Naive B cell (primary cell): ENCODE data around the gene ARSG. TPM values are rescaled to one million over a fixed set of nuclear protein-coding genes. Genes with fewer than 3 reads are reported as not detected.

Source experiments
- ATAC-seq, 2 donors: fragments of 150-1000 bp; cut with Tn5 transposase; 2 replicates each; pipeline ENCODE4 v1.10.0; 2021; ENCODE audit warnings: low read depth in 2 of 2, mild to moderate bottlenecking in 2 of 2, moderate library complexity in 2 of 2
- DNase-seq: peaks from one replicate; pipeline ENCODE4 v3.0.0; 2022
- H3K27ac Mint-ChIP-seq, 6 donors: one replicate each; pipeline ENCODE4 v1.8.0; 2020 to 2022; ENCODE audit warnings: mild to moderate bottlenecking in 6 of 6, mixed read lengths in 6 of 6, moderate library complexity in 5 of 6, inconsistent platforms in 2 of 6
- H3K27me3 Mint-ChIP-seq, 3 donors: one replicate each; pipeline ENCODE4 v1.8.0; 2021 to 2022; ENCODE audit warnings: mixed read lengths in 3 of 3, mild to moderate bottlenecking in 1 of 3
- H3K36me3 Mint-ChIP-seq, 2 donors: one replicate each; pipeline ENCODE4 v1.8.0; 2020 to 2022; ENCODE audit warnings: mixed read lengths in 2 of 2, inconsistent platforms in 1 of 2, mild to moderate bottlenecking in 1 of 2
- H3K4me1 Mint-ChIP-seq, 3 donors: one replicate each; pipeline ENCODE4 v1.8.0; 2020 to 2022; ENCODE audit warnings: mixed read lengths in 3 of 3, inconsistent platforms in 1 of 3, mild to moderate bottlenecking in 1 of 3, moderate library complexity in 1 of 3
- H3K4me3 Mint-ChIP-seq, 8 donors: one replicate each; pipeline ENCODE4 v1.8.0; 2020 to 2022; ENCODE audit warnings: mild to moderate bottlenecking in 8 of 8, mixed read lengths in 8 of 8, moderate library complexity in 8 of 8, inconsistent platforms in 2 of 8
- H3K9me3 Mint-ChIP-seq, 7 donors: one replicate each; pipeline ENCODE4 v1.8.0; 2020 to 2022; ENCODE audit warnings: mixed read lengths in 7 of 7, mild to moderate bottlenecking in 5 of 7, inconsistent platforms in 2 of 7, moderate library complexity in 1 of 7
- polyA plus RNA-seq, 6 donors: library from polyadenylated mRNA; unstranded; fragments of 300-500 nt; fragmentation: Illumina TruSeq; gene quantifications; one replicate each; pipeline ENCODE4 v1.2.3, GENCODE V29; 2021; ENCODE audit warnings: low read depth in 6 of 6

ARSG gene
- polyA plus RNA-seq, 6 donors from 2014 or later = 3.4 to 5.8 (median 4.7) TPM

- H3K4me1 Mint-ChIP-seq = no peaks in the 10 kb centered on the region
- peak overlapping the region in 1 of 6 donors; percentile 96 for H3K27ac Mint-ChIP-seq
- no peak overlapping the region for H3K4me3 Mint-ChIP-seq
- no peaks in the 10 kb centered on the region for H3K36me3 Mint-ChIP-seq
- ATAC-seq (no peak), DNase-seq (no peak)
- H3K9me3 Mint-ChIP-seq = peaks cover 0 to 2% (median 0%) of the 10 kb centered on the region in 7 donors
- H3K27me3 Mint-ChIP-seq = peaks cover 26 to 36% (median 29%) of the 10 kb centered on the region in 3 donors
These were observed 88.7 kb downstream of the ARSG start for GRCh38 chr17:68379692-68380677.

- ATAC-seq (peak in 1 of 2 donors; percentile 34), DNase-seq (no peak)
- no peak overlapping the region for H3K27ac Mint-ChIP-seq
- no peaks in the 10 kb centered on the region for H3K36me3 Mint-ChIP-seq
- H3K4me1 Mint-ChIP-seq = no peaks in the 10 kb centered on the region
- H3K9me3 Mint-ChIP-seq = no peaks in the 10 kb centered on the region
- no peak overlapping the region for H3K4me3 Mint-ChIP-seq
- H3K27me3 Mint-ChIP-seq = peaks cover 29 to 32% (median 31%) of the 10 kb centered on the region in 3 donors
These were observed 90.0 kb downstream of the ARSG start for GRCh38 chr17:68381076-68381900.

DNA sequence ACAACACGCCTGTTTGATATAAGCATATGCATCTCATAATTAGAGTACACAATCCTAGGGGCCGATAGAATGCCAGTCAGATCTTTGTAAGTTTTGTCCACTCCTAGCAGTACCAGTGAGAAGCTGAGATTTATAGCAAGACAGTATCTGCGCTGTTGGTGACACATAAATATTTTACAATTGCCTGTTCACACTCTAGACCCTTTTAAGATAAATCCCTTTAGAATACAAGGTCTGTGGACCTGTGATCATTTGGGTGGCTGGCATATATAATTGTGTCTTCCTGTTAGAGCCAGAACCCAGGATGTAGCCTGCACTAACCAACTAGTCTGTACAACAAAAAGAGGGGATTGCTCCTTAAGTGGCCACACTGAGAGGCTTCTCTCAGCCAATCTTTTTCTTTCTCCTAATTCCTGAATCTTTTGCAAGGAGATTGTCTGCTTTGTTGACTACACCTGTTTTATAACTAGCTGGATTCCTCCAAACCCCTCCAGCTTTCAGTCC is 91.3 kb downstream of the ARSG start:
- Mint-ChIP-seq H3K9me3 (no peaks in the 10 kb centered on the region), H3K4me3 (no peak overlapping the region), H3K36me3 (no peaks in the 10 kb centered on the region), H3K27ac (no peak overlapping the region), H3K4me1 (no peaks in the 10 kb centered on the region), H3K27me3 (peaks cover 23 to 29% (median 29%) of the 10 kb centered on the region in 3 donors)
- no peak for DNase-seq
- ATAC-seq = no peak

DNA sequence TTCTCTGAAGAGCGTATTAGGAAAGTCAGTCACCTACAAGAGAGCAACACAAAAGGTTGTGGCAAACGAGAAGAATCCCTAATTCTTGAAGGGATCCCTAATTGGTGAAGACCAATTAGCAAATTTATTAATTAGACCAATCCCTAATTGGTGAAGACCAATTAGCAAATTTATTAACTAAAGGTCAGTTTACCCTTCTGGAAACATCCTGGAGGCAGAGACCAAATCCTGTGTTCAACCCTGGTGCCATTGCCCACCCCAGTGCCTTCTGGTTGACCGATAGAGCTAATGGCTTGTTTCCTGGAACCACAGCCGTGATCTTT is 91.8 kb downstream of the ARSG start:
- H3K4me3 Mint-ChIP-seq = no peak overlapping the region
- ATAC-seq (no peak), DNase-seq (no peak)
- H3K9me3 Mint-ChIP-seq = no peaks in the 10 kb centered on the region
- peaks cover 19 to 29% (median 25%) of the 10 kb centered on the region in 3 donors for H3K27me3 Mint-ChIP-seq
- H3K4me1 Mint-ChIP-seq = no peaks in the 10 kb centered on the region
- H3K36me3 Mint-ChIP-seq = no peaks in the 10 kb centered on the region
- H3K27ac Mint-ChIP-seq = no peak overlapping the region

- no peaks in the 10 kb centered on the region for H3K36me3 Mint-ChIP-seq
- DNase-seq (no peak), ATAC-seq (no peak)
- no peaks in the 10 kb centered on the region for H3K4me1 Mint-ChIP-seq
- H3K27ac Mint-ChIP-seq = no peak overlapping the region
- H3K4me3 Mint-ChIP-seq = no peak overlapping the region
- no peaks in the 10 kb centered on the region for H3K9me3 Mint-ChIP-seq
- peaks cover 13 to 26% (median 19%) of the 10 kb centered on the region in 3 donors for H3K27me3 Mint-ChIP-seq
These were observed 92.4 kb downstream of the ARSG start for GRCh38 chr17:68383443-68384321.

DNA sequence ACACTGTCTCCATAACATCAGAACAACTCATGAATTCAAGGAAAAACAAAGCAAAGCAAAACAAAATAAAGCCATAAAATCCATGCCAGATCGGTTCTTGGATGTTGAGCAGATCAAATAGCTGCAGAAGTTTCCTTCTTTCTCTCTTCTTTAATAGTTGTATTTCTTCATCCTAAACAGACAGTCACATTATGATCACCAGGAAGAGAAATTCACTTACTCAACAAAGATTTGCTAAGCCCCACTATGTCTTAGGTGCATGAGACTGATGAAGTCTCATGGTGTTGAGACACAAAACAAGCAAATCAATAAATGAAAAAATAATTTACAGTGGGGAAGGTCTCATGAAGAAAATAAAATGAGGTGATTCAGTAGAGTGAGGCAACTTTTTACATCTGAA is 93.2 kb downstream of the ARSG start:
- Mint-ChIP-seq H3K27ac (no peak overlapping the region), H3K27me3 (peaks cover 12 to 22% (median 16%) of the 10 kb centered on the region in 3 donors), H3K4me1 (no peaks in the 10 kb centered on the region), H3K9me3 (no peaks in the 10 kb centered on the region), H3K4me3 (no peak overlapping the region), H3K36me3 (no peaks in the 10 kb centered on the region)
- no peak for DNase-seq
- no peak for ATAC-seq

GRCh38 chr17:68384941-68385340 is 93.6 kb downstream of the ARSG start:
- Mint-ChIP-seq H3K4me3 (no peak overlapping the region), H3K27me3 (peaks cover 12 to 18% (median 16%) of the 10 kb centered on the region in 3 donors), H3K4me1 (no peaks in the 10 kb centered on the region), H3K9me3 (no peaks in the 10 kb centered on the region), H3K36me3 (no peaks in the 10 kb centered on the region), H3K27ac (no peak overlapping the region)
- DNase-seq (no peak), ATAC-seq (no peak)

- ATAC-seq (no peak), DNase-seq (no peak)
- Mint-ChIP-seq H3K4me3 (no peak overlapping the region), H3K27me3 (peaks cover 12 to 17% (median 16%) of the 10 kb centered on the region in 3 donors), H3K27ac (peak overlapping the region in 2 of 6 donors; percentile 54 to 56), H3K4me1 (no peaks in the 10 kb centered on the region), H3K9me3 (no peaks in the 10 kb centered on the region), H3K36me3 (no peaks in the 10 kb centered on the region)
These were observed 94.4 kb downstream of the ARSG start for GRCh38 chr17:68385490-68386215.

DNA sequence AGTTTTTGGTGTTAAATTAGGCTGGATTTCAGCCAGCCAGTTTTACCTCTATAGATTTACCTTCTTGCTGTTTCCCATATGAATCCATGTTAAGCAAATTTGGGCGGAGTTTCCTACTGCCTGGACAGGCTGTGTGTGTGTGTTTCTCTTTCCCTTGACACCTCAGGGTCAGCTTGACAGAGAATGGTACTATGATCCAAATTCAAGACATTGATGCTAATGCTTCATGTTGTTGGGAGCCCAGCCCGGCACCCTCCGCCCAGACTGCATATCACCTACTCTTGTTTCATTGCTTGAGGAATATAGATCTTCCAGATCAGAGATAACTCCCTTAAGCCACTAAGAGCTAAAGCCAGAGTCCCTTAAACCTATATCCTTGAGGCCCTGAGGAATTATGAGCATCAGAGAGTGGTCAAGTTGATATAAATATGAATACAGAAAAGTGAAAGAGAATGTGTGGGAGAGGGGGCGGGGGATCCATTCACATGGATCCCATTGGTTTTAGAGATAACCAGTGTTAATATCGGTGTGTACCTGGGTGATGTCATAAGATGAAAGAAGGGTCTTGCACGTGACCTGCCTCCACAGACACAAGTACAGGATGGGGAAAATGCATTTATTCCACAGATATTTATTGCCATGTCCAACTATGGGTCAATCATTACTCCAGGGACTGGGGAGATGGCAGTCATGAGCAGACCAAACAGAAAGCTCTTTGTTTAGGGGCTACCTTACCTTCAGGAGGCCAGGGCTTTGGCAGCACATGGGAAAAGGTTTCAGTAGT is 96.3 kb downstream of the ARSG start:
- H3K9me3 Mint-ChIP-seq = no peaks in the 10 kb centered on the region
- no peaks in the 10 kb centered on the region for H3K4me1 Mint-ChIP-seq
- H3K4me3 Mint-ChIP-seq = no peak overlapping the region
- no peak for DNase-seq
- peaks cover 12 to 16% (median 12%) of the 10 kb centered on the region in 3 donors for H3K27me3 Mint-ChIP-seq
- no peaks in the 10 kb centered on the region for H3K36me3 Mint-ChIP-seq
- peak overlapping the region in 1 of 6 donors; percentile 39 for H3K27ac Mint-ChIP-seq
- no peak for ATAC-seq

DNA sequence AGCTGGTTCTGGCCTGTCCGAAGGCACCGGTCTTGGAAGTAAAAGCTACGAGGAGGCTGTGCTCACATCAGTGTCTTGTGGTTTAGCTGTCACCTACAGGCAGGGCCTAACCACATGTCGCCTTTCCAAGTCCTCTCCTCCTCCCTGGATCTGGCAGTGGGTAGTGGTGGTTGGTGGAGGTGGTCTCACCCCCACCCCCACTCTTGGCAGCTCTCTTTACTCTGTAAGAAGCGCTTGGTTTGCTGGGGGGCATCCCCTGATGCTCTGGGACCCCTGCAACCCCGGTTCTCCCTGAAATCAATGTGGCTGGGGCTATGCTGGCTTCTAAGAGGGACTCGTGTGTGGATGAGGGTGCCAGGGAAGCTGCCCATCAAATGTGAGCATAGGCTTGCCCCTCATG is 97.7 kb downstream of the ARSG start:
- ATAC-seq = no peak
- Mint-ChIP-seq H3K36me3 (no peaks in the 10 kb centered on the region), H3K4me1 (no peaks in the 10 kb centered on the region), H3K27ac (no peak overlapping the region), H3K9me3 (peaks cover 0 to under 1% (median 0%) of the 10 kb centered on the region in 7 donors), H3K4me3 (no peak overlapping the region), H3K27me3 (peaks cover 4 to 12% (median 8%) of the 10 kb centered on the region in 3 donors)
- no peak for DNase-seq

- peak overlapping the region in 1 of 6 donors; percentile 26 for H3K27ac Mint-ChIP-seq
These were observed 99.7 kb downstream of the ARSG start for GRCh38 chr17:68390888-68391545.

More at GRCh38 chr17:68390888-68391545, 99.7 kb downstream of the ARSG start:
- H3K36me3 Mint-ChIP-seq = peaks cover 5 to 8% of the 10 kb centered on the region in 2 donors
- ATAC-seq = no peak
- H3K4me3 Mint-ChIP-seq = peak overlapping the region in 1 of 8 donors; percentile 29
- no peaks in the 10 kb centered on the region for H3K27me3 Mint-ChIP-seq
- no peak for DNase-seq
- peaks cover 0 to 9% (median 6%) of the 10 kb centered on the region in 7 donors for H3K9me3 Mint-ChIP-seq
- no peaks in the 10 kb centered on the region for H3K4me1 Mint-ChIP-seq
